HG03457 (cell line): ENCODE results near the gene LSP1.

Source experiments
- ATAC-seq: cut with Tn5 transposase; IDR thresholded peaks from one replicate; pipeline ENCODE4 v1.9.1; 2021; ENCODE audit warnings: moderate number of reproducible peaks; ENCODE audit not compliant: unreplicated experiment

The LSP1 gene

DNA sequence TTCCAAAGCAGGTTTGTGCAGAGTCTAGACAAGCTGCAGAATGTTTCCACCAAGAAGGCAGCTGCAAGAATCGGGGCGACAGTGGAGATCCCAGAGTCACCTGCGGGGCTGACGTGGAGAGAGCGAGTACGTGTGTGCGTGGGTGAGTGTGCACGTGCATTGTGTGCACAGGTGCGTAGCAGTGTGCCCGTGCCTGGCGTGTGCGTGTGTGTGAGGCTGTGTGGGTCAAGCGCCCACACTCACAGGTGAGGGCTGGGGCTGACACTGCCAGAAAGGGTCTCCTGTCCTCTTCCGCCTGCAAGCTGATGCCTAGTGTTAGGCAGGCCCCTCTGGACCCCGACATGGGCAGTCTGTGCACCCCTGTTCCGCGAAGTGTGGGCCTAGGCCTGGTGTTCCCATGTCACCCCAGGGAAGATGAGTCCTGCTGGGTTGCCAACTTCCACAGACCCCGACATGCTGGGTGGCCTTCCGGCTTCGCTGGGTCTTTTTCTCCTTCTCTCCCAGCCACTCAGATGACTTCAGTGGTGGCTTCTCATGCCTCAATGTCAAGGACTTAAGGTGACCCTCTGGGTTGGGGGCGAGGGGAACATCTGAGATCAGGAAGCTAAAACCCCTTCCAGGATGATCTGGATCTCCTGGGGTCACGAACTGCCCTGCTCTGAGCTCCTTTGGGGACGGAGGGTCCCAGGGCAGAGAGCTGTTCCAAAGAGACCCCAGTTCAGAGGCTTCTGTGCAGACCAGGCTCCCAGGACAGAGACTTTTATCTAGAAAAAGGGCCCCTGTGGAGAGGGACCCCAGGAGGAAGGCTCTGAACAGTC is 28.5 kb upstream of the LSP1 start:
- no peak for ATAC-seq

DNA sequence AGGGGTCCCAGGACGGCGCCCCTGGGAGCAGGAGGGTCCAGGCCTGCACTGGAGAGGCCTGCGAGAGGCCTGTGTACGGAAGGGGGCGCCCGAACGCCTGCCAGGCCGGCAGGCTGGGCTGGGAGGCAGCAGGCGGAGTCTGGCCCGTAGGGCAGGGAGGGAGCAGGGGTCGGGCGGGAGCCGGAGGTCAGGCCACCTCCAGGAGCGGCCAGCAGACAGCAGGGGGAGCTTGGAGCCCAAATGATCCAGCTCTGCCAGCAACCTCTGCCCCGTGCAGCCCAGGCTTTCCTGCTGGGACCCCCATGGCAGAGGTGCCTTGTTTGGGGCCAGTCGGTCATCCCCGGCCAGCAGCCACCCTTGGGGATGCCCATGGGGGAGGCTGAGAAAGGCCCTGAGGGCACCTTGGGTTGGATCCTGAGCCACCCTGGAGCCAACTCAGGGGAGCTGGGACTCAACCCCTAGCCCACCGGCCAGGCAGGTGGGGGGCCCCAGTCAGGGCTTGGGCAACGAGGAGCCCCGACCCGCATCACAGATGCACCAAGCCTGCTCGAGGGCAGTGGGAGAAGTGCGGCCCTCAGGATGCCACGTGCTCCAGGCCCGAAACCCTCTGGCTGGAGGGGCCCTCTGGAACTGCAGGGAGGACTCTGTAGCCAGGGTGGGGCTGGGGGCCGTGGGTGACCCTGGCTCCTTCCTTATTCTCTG is 27.7 kb upstream of the LSP1 start:
- no peak for ATAC-seq

DNA sequence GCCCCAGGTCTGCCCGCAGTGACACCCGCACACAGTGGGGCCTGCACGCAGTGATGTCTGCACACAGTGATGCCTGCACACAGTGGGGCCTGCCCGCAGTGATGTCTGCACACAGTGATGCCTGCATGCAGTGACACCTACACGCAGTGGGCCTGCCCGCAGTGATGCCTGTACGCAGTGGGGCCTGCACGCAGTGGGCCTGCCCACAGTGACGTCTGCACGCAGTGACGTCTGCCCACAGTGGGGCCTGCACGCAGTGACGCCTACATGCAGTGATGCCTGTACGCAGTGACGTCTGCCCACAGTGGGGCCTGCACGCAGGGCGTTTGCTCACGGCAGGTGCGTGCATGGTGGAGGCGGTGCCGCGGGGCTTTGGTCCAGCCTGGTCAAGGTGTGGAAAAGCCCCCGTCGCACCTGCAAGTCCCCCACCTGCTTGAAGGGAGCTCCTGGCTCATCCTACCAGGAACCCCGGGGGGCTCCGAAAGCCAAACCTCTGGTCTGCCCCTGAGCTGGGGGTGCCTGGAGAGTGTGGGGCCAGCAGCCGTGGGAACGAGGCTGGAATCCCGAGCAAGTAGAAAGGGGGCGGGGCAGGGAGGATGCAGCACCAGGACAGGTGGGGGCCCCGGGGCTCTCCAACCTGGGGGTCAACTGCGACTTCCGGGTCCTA is 27.0 kb upstream of the LSP1 start:
- no peak for ATAC-seq

DNA sequence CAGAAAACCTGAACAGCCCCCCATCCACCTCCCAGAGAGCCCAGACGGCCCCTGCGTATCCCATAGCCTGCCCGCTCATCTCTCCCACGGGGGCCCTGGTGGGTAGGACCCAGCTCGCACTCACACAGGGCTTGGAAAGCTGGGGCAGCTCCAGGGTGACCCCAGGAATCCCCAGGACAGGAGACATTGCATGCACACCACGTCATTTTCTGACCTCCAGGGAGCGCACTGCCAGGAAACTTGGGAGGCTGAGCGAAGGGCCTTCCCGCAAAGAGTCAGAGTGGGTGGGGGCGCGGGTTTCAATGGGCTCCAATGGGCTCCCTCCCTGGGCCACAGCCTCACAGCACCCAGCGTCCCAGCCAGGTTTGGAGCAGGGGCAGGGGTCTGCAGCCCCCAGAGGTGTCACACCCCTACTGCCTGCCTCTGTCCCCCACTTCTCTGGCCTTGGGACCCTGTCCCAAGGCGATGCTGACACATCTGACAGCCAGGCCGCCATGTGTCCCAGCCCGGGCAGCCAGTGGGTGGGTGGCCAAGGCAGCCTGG is 26.3 kb upstream of the LSP1 start:
- no peak for ATAC-seq

DNA sequence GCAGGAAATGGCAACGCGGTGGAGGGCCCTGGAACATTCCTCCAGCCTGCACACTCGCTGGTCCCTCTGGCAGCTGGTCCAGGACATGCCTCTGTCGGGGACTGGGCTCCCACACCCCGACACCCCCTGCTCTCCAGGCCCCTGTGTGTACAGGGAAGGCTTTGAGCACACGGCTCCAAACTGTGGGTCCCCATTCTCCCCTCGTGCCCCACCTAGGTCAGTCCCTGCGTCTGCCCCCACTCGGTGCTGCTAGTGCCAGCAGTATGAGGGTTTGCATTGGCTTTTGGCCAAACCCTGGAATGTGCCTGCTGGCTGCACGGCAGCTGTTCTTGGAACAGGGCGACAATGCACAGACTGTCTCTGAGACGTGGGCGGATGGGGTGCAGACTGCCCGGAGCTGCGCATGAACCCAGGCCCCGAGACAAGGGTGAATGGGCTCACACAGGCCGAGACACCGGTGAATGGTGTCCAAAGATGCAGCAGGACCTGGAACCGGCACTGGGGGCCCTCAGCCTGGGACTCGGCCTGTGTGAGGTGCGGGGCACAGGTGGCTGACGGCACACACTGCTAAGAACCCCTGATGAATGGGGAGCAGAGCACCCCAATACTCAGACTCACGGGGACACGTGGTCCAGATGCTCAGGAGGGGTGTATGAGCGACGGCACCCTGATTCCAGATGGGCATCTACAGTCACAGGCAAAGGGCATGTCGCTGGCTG is 25.6 kb upstream of the LSP1 start:
- no peak for ATAC-seq

DNA sequence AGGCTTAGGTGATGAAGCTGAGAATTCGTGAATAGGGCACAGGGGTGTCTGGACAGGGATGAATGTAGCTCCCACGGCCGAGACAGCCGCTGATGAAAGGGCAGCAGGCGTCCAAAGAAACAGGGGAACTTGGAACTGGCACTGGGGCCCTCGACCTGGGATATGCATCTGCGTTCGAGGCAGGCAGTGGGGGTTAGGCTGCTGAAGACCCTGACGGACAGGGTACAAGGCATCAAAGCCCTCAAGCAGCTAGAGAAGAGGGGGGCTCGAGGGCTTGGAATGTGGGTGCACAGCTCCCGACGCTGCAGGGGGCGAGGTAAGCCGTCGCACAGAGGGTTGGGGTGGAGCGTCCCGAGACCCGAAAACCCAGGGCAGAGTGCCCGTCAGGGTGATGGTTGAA is 25.0 kb upstream of the LSP1 start:
- no peak for ATAC-seq

DNA sequence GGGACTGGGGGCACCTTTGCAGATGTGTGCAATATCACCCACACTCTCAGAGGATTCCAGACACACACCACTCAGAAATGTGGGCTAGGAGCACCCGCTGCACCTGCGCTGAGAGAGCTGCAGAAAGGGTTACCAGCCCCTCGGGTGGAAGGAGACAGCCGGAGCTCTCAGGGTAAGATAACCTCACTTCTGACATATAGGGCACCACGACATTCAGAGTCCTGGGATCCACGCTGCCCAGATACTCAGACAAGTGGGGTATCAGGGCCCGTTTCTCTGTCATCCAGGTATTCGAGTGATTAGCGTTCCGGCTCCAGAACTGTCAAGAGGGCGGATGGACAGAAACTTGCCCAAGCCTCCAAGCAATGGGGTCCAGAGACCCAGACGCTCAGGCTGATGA is 24.3 kb upstream of the LSP1 start:
- ATAC-seq = no peak

DNA sequence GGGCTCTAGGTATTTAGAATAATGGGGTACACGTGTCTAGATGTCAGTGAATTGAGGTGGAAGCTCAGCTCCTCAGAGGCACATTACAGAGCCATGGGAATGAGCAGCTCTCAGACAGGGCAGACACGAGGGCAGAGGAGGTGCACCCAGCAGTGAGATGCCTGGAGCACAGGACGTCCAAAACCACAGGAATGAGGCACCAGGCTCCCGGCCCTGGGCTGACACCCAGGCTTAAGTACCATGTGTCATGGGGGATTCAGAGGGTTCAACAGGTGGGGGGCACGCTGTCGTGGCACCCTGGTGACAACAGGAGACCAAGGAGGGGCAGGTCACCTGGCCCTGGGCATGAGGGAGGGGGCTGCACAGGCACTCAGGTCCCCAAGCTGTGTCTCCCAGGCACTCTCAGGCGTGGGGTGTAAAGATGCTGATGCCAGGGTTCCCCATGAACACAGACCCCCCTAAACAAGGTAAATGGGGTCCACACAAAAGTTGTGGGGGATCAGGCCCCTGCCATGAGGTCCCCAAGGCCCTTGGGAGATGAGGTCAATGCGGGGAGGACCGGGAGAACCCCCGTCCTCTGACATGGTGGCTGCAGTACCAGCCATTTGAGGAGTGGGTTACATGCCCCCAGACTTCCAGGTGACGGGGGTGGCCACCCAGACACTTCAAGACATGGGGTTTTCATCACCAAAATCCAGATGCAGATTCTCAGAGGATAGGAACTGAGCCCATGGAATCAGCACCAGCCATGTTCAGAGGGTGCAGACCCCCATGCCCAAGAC is 23.7 kb upstream of the LSP1 start:
- ATAC-seq = no peak

DNA sequence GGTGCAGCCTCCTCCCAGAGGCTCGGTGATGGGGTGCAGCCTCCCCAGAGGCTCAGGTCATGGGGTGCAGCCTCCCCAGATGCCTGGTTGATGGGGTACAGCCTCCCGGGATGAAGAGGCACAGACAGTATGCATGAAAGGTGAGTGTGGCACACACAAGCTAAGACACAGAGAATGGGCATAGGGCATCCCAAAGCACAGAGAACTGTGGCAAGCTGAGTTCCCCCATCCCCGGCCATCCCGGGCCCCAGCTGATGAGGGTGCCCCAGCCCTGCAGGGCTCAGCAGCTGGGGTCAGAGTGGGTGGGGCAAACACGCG is 22.9 kb upstream of the LSP1 start:
- no peak for ATAC-seq

DNA sequence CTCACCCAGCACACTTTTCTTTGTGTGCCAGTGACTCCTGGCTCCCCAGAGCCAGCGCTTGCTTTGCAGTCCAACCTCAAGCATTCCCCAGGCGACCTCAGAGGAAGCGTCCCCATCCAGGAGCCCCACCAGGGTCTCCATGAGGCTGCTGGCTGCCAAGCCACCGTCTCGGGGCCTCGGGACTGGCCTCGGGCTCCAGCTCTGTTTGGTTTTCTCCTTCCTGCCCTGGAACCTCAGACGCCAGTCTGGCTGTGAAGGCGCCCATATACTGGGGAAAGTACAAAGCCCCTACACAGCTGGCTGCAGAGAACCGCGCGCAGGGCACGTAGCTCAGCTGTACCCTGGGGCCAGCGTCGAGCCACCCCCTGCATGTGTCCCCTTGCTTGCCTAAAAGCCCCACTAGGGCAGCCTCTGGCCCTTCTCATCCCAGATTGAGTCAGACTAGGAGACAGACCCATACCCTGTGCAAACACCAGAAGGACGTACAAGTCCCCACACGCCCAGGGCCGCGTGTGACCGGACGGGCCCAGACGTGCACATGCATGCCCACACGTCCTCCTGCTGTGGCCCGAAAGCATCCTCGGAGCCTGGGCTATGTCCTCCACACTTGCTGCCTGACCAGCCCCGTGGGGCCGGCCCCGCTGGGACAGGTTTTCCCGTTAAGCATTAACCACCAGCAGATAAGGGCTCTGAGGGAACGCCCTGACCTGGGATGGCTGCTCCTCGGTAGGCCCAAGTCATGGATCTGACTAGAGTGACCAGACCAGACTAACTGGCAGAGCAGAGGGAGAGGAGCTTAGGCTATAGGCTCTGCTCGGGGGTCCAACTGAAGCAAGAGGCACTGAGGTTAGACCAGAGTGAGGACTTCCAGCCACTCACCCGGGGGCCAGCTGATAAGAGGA is 22.3 kb upstream of the LSP1 start:
- ATAC-seq = no peak

DNA sequence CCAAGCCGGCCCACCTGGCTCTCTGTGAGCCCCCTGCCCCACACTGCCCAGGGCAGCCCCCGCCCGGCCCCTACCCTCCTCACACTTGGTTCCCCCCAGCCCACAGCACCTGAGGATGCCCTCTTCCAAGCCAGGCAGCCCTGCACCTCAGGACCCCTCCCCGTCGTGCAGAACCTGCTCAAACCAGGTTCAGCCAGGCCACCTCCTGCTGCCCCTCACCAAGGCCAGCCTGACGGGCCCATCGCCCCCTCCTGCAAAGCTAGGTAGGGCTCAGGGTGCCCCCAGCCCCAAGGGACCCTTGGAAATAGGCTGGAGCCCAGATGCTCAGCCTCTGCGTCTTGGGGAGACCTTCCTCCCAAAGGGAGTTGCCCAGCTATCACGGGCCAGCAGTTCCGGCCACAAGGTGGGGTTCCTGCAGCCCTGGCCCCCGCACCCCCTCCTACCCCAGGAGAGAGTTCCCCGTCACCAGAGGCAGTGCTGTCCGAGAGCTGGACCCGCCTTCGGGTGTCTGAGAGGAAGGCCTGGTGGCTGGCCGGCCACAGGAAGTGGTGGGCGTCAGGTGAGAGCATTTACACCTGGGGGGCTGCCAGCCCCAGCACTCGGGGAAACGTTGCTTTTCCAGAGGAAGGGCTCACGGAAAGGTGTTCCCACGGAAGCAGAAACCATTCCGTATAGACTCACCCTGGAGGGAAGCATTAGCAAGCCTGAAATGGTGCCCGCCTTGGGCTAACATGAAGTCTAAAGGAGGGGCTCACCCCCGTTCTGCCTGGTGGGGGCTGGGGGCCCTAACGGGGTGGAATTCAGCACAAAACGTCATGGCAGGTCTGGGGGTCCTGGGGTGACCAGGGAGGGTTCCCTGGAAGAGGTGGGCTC is 21.3 kb upstream of the LSP1 start:
- ATAC-seq = no peak

DNA sequence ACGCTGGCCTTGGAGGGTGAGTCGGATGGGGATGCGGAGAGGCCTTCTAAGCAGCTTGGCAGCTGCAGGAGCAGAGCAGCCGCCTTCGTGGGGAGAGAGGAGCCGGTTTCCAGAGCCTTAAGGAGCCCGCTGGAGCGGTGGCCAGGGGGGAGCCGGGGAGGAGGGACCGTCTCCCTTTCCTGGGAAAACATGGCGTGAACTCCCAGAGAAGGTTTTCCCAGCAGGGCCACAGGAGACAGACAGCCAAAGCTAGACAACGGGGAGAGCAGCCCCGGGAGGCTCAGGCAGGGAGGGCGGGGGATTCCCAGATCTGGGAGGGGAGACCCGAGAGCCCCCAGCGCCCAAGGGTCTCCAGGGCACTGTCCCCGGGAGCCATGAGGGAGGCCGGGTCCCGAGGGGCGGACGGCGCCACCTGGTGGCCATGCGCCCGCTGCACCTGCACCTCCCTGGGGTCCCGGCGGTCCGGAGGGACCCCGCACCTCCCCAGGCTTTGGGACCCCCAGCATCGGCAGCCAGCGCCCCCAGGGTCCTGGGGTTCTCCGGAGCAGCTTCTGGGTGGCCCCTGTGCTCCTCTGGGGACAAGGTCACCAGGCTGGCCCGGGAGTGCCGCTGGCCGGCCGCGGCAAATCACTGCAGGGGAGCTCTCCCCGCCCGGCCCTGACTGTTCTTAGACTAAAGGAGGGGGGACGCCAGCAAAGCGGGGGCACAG is 20.5 kb upstream of the LSP1 start:
- no peak for ATAC-seq

DNA sequence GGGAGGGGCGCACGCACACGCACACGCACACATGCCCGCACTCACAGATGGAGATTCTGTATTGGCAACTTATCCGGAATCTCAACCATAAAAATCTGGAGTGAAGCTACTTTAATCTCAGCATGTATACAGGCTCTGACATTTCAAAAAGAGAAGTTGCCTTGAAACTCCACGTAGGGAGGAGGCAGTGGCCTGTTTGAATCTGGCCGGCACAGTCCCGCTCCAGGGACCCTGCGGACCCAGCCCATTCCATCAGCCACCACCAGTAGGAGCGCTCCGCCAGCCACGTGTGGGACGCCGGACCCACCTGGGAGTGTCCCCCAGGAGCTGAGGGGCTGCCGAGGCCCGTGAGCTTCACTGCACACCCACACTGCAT is 20.0 kb upstream of the LSP1 start:
- no peak for ATAC-seq

DNA sequence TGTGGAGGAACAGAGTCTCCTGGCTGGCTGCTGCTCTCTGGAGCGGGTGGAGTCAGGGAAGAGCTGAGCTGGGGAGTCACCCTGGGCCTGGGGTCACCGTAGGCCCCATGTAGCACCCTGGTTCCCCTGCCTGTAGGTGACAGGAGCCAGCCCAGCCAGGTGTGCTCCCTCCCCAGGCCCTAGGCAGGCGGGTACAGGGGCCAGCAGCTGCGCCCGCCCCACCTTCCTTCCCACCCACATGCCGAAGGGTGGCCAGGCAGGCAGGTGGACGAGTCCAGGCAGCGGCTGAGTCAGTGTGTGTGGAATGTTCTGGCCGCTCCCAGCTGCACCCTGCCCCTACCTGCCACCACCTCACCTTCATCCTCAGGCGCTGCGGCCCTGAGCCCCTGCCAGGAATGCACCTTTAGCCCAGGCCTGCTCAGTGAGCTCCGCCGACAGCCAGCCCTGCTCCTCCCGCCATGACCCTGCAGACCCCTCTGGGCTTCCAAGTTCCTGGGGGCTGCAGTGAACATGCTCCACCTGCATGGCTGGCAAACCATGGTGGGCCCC is 18.7 kb upstream of the LSP1 start:
- ATAC-seq = no peak

DNA sequence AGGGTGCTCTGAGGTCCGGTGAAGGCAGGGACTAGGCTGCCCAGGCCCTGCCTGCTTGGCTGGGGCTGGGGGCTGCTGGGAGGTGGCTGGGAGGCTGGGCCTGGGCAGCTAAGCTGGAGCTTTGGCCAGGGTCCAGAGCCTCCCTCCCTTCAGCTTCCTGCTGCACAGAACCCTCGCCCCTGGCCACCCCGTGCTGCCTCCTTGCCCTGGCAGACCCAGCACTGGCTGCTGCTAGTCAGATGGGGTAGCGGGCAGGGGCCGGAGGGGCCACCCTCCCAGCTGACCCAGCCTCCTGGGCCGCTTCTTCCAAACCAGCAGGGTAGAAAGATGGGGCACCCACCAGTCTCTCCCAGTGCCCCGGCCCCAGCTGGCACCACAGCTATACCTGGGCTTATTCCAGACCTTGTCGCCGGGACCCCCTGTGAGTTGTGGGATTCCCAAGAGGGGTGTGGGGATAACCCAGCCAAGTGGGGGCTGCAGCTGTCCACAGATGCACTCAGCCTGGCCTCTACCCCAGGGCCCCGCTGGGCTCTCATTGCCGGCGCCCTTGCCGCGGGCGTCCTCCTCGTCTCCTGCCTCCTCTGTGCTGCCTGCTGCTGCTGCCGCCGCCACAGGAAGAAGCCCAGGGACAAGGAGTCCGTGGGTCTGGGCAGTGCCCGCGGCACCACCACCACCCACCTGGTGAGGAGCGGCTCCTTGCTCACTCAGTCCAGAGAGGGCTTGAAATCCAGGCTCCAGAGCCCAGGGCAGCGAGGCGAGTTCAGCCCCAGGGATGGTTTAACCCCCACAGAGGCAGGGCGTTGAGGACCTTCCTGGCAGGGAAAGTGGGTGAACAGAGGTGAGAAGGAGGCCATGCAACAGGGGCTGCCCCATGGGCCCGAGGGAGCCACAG is 17.9 kb upstream of the LSP1 start, which contains the start of gene SYT8:
Gene SYT8, plus strand, starts transcription at position 212 of the 892 bp plus-strand sequence. Its CDS starts 116 bp downstream, at position 328.
- ATAC-seq = no peak

DNA sequence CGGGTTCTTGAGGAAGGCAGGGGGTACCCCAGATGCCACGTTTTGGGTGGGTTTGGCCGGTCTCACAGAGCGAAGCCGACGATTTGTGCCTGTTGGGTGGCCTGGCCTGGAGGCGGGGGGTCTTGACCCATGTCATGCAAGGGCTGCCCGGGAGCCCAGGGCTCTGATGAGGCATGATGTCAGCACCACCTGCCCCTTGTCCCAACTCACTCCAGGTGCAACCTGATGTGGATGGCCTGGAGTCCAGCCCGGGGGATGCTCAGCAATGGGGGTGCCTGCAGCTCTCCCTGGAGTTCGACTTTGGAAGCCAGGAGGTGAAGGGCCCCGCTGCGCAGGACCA is 17.2 kb upstream of the LSP1 start:
- no peak for ATAC-seq
